ENCODE results near the gene DNM3. TPM values are rescaled to one million over a fixed set of nuclear protein-coding genes. Genes with fewer than 3 reads are reported as not detected.
"Not testable (repeated sequence)": the region's sequence is repeated elsewhere in the genome, so short reads cannot be mapped to it uniquely, and the experiment has no call there.

DNM3 gene
- total RNA-seq, 1 experiment from 2014 or later: 1.7 TPM

GRCh38 chr1:172357753-172358385 lies 516.6 kb downstream of the DNM3 start:
- no peak for DNase-seq (ENCODE audit: low read depth)
- in situ Hi-C loops (cut with HindIII; ENCODE audit: low pct_unique_long_range_greater_than_20kb, low sequenced_read_pairs): no loop called here

DNA sequence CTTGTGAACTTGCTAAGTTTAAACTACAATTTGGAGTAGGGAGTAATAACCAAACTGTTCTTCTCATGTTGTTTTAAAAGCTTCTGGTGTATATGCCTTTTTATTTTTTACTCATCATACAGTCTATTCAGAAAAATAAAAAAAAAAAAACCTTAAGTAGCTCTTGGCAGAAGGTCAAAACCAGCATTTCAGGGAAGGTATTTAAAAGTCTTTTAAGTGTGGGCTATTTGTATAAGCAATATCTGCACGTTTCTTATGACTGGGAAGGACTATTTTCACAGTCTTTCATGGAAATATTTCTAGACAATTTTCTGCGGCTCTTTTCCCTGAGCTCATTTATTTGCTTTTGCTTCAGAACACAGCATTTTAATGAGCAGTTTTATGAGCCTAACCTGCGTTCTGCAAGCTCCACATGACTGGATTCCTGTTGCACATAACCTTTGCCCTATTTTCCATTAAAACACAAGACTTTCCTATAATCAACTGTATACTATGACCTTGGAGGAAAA lies 518.2 kb downstream of the DNM3 start:
- DNase-seq (ENCODE audit: low read depth): peak; percentile 94

DNA sequence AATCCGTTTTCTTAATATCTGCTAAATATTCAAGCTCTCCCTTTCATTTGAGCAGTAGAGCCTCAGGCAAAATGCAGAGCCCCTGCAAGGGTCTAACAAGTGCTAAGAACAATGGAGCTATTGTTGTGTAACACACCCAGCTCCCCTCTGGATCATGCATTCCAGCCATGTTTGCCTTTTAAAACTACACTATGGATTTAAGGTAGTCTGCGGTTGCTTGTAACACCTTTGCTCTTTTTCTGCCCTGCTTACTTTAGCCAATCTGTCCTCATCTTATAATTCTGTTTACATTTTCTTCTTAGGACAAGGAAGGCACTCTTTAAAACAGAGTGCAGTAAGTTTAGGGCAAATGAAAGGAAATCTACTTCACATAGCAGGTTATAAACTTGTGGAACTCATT lies 519.2 kb downstream of the DNM3 start:
- peak; percentile 13 for DNase-seq (ENCODE audit: low read depth)
- in situ Hi-C loops (cut with HindIII; ENCODE audit: low pct_unique_long_range_greater_than_20kb, low sequenced_read_pairs): no loop called here

More for the DNA sequence above, 518.2 kb downstream of the DNM3 start:
- in situ Hi-C loops (cut with HindIII; ENCODE audit: low pct_unique_long_range_greater_than_20kb, low sequenced_read_pairs): no loop called here

DNA sequence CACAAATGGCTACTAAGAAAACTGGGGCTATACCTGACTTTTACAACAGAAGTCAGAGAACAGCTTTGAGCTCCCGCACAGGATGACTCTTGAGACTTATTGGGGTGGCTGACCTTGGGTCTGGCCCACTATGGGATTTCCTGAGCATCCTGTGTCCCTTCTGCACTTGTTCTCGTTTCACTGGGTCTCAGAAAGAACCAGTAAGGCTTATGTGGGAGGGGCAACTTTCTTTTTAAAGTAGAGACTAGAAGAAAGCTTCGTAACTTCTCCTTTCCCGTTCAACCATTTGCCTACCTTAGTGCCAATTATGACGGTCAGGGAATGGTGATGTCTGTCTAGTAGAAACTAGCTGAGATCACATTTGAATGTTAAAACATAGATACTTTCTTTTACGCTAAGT lies 519.7 kb downstream of the DNM3 start:
- in situ Hi-C loops (cut with HindIII; ENCODE audit: low pct_unique_long_range_greater_than_20kb, low sequenced_read_pairs): no loop called here
- DNase-seq (ENCODE audit: low read depth): no peak

DNA sequence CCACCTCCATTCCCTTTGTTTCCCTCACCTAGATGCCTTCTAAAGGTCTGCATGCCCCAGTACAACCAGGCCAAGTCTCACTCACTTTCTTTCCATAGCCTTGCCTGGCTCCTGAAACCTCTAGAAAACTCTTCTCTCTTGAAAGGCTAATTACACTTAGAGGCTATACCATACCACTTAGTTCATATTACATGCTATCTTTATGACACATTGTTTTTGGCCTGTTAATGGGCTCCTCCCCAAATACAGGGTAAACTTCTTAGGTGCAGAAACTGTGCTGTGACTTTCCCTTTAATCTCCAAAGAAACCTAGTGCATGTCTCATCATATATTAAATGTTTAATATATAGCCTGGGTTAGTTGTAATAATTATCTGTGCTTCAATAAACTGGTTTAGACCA lies 522.6 kb downstream of the DNM3 start:
- in situ Hi-C loops (cut with HindIII; ENCODE audit: low pct_unique_long_range_greater_than_20kb, low sequenced_read_pairs): no loop called here
- no peak for DNase-seq (ENCODE audit: low read depth)

- DNase-seq (ENCODE audit: low read depth); in situ Hi-C loops (cut with HindIII; ENCODE audit: low pct_unique_long_range_greater_than_20kb, low sequenced_read_pairs): not testable (repeated sequence)
Measured at GRCh38 chr1:172371646-172372045, 530.3 kb downstream of the DNM3 start.

- in situ Hi-C loops (cut with HindIII; ENCODE audit: low pct_unique_long_range_greater_than_20kb, low sequenced_read_pairs): no loop called here
- DNase-seq (ENCODE audit: low read depth): no peak
Measured at GRCh38 chr1:172373864-172374263, 532.6 kb downstream of the DNM3 start.

GRCh38 chr1:172375211-172375631 lies 533.9 kb downstream of the DNM3 start:
- in situ Hi-C loops (cut with HindIII; ENCODE audit: low pct_unique_long_range_greater_than_20kb, low sequenced_read_pairs): no loop called here
- no peak for DNase-seq (ENCODE audit: low read depth)

DNA sequence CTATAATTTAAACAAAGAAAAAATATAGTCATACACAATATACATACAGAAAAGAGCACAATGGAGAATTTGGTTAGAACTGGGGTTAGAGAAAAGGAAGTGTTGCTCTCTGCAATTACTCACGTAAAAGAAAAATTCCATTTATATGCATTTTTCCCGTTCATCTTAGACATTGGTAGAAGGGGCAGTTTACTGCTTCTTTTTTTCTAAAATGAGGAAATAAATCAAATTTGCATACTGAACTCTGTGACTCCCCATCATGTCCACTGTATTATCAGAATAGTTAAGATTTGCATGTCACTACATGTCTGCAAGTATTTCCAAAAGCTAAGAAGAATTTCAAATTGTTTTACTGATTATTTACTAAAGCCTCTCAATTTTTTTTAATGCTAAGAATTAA lies 535.1 kb downstream of the DNM3 start:
- in situ Hi-C loops (cut with HindIII; ENCODE audit: low pct_unique_long_range_greater_than_20kb, low sequenced_read_pairs): no loop called here

DNA sequence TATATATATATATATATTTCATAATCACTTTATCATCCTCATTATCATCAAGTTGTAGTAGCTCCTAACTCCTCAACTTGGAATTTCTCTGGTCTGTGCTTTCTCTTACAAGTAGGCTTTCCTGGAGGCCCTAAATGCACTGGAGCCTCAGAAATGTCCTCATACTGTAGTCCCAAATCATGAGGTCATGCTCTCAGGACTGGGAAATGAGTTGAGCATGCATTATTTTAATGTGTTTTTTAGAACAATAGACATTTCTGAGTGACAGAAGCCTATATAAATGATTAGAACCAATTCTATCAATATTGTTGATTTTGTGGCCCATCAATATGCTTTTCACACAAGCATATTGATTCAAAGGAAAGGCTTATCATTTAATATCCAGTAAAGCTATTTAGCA lies 536.3 kb downstream of the DNM3 start:
- in situ Hi-C loops (cut with HindIII; ENCODE audit: low pct_unique_long_range_greater_than_20kb, low sequenced_read_pairs): no loop called here
- no peak for DNase-seq (ENCODE audit: low read depth)

More for the DNA sequence above, 535.1 kb downstream of the DNM3 start:
- no peak for DNase-seq (ENCODE audit: low read depth)

- DNase-seq (ENCODE audit: low read depth): no peak
- in situ Hi-C loops (cut with HindIII; ENCODE audit: low pct_unique_long_range_greater_than_20kb, low sequenced_read_pairs): no loop called here
Measured at GRCh38 chr1:172378109-172378760, 536.9 kb downstream of the DNM3 start.

- DNase-seq (ENCODE audit: low read depth): no peak
- in situ Hi-C loops (cut with HindIII; ENCODE audit: low pct_unique_long_range_greater_than_20kb, low sequenced_read_pairs): no loop called here
Measured at GRCh38 chr1:172380441-172381244, 539.3 kb downstream of the DNM3 start.

DNA sequence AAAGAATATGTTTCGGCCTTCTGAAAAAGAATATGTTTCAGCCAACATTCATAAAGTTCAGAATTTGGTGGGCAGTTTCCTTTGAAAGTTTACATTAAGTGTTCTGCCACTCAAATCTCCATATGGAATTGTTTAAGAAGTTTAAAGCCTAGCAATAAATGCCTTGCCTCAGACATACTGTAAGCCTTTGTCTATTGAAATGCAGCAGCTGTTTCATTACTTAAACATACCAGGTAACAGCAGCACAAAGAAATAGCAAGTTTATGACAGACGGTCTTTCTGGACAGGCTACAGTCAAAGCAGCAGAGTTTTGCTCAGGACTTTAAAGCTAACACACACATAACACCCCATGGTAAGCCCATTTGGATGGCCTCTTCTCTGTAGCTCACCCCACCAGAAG lies 540.6 kb downstream of the DNM3 start:
- DNase-seq (ENCODE audit: low read depth): no peak
- in situ Hi-C loops (cut with HindIII; ENCODE audit: low pct_unique_long_range_greater_than_20kb, low sequenced_read_pairs): no loop called here

DNA sequence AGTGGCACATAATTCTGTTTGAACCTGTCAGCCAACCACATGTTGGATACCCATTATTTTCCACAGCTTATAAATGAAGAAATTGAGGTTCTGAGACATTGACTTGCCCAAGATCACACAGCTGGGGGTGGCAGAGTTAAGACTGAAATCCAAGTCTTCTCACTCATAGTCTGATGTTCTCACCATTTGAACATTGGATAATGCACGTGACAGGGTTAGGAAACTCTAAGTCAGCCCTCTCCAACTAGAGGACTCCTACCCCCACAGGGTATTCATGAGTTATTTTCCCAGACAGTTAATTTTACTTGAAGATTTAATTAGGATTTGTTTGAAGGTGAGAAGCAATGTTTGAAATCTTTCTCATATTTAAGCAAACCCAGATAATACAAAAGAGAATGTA lies 541.1 kb downstream of the DNM3 start:
- DNase-seq (ENCODE audit: low read depth): no peak
- in situ Hi-C loops (cut with HindIII; ENCODE audit: low pct_unique_long_range_greater_than_20kb, low sequenced_read_pairs): no loop called here

DNA sequence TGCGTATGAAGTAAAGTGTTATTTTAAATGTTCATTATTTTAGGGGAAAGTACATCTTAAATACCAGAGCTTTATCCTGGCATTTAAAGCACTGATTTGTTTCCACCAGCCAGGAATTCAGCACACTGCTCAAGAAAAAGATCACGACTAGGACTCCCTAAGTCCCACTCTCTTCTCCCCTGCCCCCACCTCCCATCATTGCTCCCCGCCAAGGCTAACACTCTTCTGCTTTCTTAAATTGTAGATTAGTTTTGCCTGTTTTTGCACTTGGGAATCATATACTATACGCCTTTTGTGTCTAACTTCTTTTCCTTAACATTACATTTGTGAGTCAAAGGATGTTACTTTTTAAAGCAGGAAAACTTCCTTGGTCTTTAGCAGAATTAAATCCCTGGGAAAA lies 541.7 kb downstream of the DNM3 start:
- DNase-seq (ENCODE audit: low read depth): no peak
- in situ Hi-C loops (cut with HindIII; ENCODE audit: low pct_unique_long_range_greater_than_20kb, low sequenced_read_pairs): no loop called here

GRCh38 chr1:172383536-172383935 lies 542.2 kb downstream of the DNM3 start:
- in situ Hi-C loops (cut with HindIII; ENCODE audit: low pct_unique_long_range_greater_than_20kb, low sequenced_read_pairs): no loop called here
- peak; percentile 15 for DNase-seq (ENCODE audit: low read depth)

- DNase-seq (ENCODE audit: low read depth): no peak
- in situ Hi-C loops (cut with HindIII; ENCODE audit: low pct_unique_long_range_greater_than_20kb, low sequenced_read_pairs): no loop called here
Measured at GRCh38 chr1:172384656-172385055, 543.4 kb downstream of the DNM3 start.

DNA sequence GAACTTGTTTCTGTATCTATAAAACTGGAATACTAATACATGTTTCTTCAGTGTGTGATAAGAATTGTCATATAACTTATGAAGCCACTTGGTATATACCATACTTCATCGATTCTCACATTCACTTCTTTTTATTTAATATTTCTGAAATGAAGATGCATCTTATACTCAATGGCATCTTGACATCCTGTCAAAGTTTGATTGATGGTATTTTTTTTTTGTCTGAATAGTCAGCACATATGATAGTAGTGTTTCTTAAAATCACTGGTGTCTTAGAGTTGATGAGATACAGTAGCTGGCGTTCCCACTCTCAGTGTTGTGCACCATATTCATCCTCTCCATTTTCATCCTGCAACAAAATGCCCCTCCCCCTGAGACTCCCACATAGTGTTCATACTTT lies 544.7 kb downstream of the DNM3 start:
- DNase-seq (ENCODE audit: low read depth): no peak
- in situ Hi-C loops (cut with HindIII; ENCODE audit: low pct_unique_long_range_greater_than_20kb, low sequenced_read_pairs): no loop called here

GRCh38 chr1:172388490-172388889 lies 547.2 kb downstream of the DNM3 start:
- DNase-seq (ENCODE audit: low read depth): no peak

More at GRCh38 chr1:172388490-172388889, 547.2 kb downstream of the DNM3 start:
- in situ Hi-C loops (cut with HindIII; ENCODE audit: low pct_unique_long_range_greater_than_20kb, low sequenced_read_pairs): no loop called here
